Measurements from ENCODE around the gene TMEM31.

GRCh38 chrX:103687073-103687695 is 23.5 kb upstream of the TMEM31 start:
- peak; percentile 56 for TF ChIP-seq POLR2A (IDR thresholded peaks at IDR 0.05)
- TF ChIP-seq CTCF (IDR thresholded peaks at IDR 0.05) = peak; percentile 31 to 41 (median 38)

Data from right lobe of liver (tissue), 4 donors.